Measurements from ENCODE around the gene ATAD3A.
"Not testable (repeated sequence)": the region's sequence is repeated elsewhere in the genome, so short reads cannot be mapped to it uniquely, and the experiment has no call there.

The ATAD3A gene

DNA sequence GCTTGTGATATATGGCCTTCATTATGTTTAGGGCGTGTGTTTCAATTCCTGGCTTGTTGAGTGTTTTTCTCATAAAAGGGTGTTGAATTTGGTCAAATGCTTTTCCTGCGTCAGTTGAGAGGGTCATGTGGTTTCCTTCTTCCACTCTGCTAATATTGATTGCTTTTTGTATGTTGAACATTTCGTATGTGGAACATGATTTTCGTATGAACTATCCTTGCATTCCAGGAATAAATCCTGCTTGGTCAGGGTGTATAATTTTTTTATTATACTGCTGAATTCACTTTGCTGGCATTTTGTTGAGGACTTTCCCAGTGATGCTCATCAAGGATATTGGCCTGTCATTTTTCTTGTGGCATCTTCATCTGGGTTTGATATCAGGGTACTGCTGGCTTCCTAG, 4.7 kb upstream of the ATAD3A start:
- Mint-ChIP-seq H3K27ac (peak overlapping the region; percentile 76), H3K27me3 (no peaks in the 10 kb centered on the region), H3K4me1 (peaks cover 23% of the 10 kb centered on the region), H3K9me3 (no peaks in the 10 kb centered on the region), H3K4me3 (no peak overlapping the region), H3K36me3 (no peaks in the 10 kb centered on the region)
- CTCF ChIA-PET = no interaction called here
- no peak for DNase-seq

- H3K27me3 Mint-ChIP-seq, CTCF ChIA-PET, H3K9me3 Mint-ChIP-seq, H3K4me3 Mint-ChIP-seq, DNase-seq, H3K36me3 Mint-ChIP-seq, H3K27ac Mint-ChIP-seq: not testable (repeated sequence)
- H3K4me1 Mint-ChIP-seq = peaks cover 30% of the 10 kb centered on the region
These were observed 3.0 kb upstream of the ATAD3A start for GRCh38 chr1:1508775-1509464.

DNA sequence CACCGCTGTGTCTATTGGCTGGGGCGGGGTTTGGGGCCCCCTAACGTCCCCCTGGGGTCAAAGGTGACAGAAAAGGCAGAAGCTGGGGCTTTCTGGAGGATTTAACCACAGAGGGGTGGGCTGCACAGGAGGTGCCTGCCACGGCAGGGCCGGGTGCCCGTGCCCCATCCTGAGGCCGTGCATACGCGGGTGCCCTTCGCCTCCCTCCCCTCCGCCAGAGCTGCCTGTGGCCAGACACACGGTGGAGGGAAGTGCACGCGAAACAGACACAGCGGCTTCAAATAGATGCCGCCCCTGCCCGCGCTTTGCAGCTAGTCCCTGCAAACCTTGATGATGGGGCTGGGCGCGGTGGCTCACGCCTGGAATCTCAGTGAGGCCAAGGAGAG, 2.5 kb upstream of the ATAD3A start:
- H3K9me3 Mint-ChIP-seq, CTCF ChIA-PET, H3K27me3 Mint-ChIP-seq, H3K36me3 Mint-ChIP-seq, DNase-seq, H3K27ac Mint-ChIP-seq, H3K4me3 Mint-ChIP-seq: not testable (repeated sequence)
- H3K4me1 Mint-ChIP-seq = peaks cover 30% of the 10 kb centered on the region

DNA sequence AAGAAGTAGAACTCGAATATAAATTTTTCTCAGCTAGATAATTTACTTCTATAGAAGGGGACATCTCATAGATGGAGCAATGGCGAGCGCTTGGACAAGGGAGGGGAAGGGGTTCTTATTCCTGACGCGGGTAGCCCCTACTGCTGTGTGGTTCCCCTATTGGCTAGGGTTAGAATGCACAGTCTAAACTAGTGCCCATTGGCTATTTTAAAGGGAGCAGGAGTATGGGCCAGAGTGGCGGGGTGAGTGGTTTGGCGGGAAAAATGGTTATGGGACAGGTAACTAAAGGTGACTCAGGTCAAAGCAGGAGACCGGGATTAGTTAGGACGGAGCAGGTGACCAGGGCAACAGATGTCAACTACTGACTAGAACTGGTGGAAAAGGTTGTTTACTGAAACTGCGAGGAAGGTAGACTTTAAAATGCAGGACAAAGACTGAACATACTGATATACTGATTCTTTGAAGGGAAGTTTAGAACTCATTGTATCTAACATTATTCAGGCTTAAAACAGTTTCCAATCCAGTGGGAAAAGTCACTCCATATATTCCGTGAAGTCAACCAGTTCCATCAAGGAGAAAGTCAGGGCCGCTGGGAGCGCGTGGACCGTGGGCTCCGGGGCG, 940 bp upstream of the ATAD3A start:
- H3K4me3 Mint-ChIP-seq = peak overlapping the region; percentile 81
- peak; percentile 30 for DNase-seq
- H3K27ac Mint-ChIP-seq = peak overlapping the region; percentile 92
- H3K27me3 Mint-ChIP-seq = no peaks in the 10 kb centered on the region
- H3K4me1 Mint-ChIP-seq = peaks cover 18% of the 10 kb centered on the region
- H3K36me3 Mint-ChIP-seq = no peaks in the 10 kb centered on the region
- CTCF ChIA-PET = interaction anchor here (1.1 kb wide), 1 partner anchor 139 kb away, joined by 3 read pairs; no protein-coding TSS in a partner anchor
- H3K9me3 Mint-ChIP-seq = no peaks in the 10 kb centered on the region

DNA sequence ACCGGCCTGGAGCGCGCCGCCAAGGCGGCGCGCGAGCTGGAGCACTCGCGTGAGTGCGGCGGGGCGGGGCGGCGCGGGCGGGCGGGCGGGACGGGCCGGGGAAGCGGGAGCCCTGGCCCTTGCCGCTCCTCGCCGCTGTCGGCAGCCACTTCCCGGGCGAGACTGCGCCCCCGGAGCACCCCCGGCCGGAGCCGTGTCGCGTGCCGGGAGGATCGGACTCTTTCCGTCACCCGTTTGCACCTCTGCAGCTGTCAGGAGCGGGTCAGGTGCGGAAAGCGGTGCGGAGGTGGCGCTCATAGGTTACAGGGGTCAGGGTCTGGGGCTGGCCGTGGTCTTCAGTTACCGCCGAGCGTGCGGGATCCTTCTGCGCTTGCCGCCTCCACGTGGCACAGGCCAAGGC, 463 bp downstream of the ATAD3A start:
- H3K27me3 Mint-ChIP-seq, CTCF ChIA-PET, H3K9me3 Mint-ChIP-seq, H3K36me3 Mint-ChIP-seq: not testable (repeated sequence)
- Mint-ChIP-seq H3K4me3 (peak overlapping the region; percentile 70), H3K4me1 (peaks cover 12% of the 10 kb centered on the region), H3K27ac (peak overlapping the region; percentile 52)
- DNase-seq = peak; percentile 52

DNA sequence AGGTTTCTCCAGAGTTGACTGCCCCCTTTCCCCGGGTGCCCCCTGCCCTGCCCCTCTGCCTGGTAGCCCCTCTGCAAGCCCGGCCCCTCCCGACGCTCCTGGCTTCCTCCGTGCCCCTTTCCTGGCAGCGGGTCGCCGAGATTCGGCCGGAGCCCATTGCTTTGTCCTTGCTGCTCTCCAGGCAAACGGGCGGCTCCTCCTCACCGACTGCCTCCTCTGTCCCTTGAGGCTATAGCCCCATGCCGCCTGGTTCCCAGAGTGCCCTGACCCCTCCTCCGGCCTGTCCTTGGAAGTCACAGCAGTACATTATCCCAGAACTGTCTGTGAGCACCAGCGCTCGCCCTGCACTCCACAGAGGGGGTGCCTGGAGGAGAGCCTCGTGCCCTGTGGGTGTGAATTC, 1.7 kb downstream of the ATAD3A start:
- H3K27me3 Mint-ChIP-seq, CTCF ChIA-PET, DNase-seq, H3K9me3 Mint-ChIP-seq: not testable (repeated sequence)
- Mint-ChIP-seq H3K4me1 (peaks cover 12% of the 10 kb centered on the region), H3K36me3 (peaks cover 10% of the 10 kb centered on the region), H3K4me3 (peak overlapping the region; percentile 71), H3K27ac (peak overlapping the region; percentile 78)

GRCh38 chr1:1514376-1514775, 2.4 kb downstream of the ATAD3A start:
- DNase-seq, H3K27ac Mint-ChIP-seq, H3K27me3 Mint-ChIP-seq, H3K4me3 Mint-ChIP-seq, H3K9me3 Mint-ChIP-seq, CTCF ChIA-PET: not testable (repeated sequence)
- peaks cover 11% of the 10 kb centered on the region for H3K36me3 Mint-ChIP-seq
- peaks cover 12% of the 10 kb centered on the region for H3K4me1 Mint-ChIP-seq

DNA sequence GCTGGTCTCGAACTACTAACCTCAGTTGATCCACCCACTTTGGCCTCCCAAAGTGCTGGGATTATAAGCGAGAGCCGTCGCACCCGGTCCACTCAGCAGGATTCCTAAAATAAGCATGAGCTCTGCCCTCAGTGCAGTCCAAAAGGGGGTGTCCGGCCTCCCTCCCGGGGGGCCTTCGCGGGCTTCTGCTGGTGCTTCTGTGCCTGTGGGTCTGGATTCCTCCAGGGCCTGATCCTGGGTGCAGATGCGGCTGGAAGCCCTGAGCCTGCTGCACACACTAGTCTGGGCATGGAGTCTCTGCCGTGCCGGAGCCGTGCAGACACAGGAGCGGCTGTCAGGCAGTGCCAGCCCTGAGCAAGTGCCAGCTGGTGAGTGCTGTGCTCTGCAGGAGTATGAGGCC, 5.0 kb downstream of the ATAD3A start:
- H3K4me1 Mint-ChIP-seq, H3K9me3 Mint-ChIP-seq, H3K27me3 Mint-ChIP-seq, H3K4me3 Mint-ChIP-seq, DNase-seq, CTCF ChIA-PET, H3K27ac Mint-ChIP-seq: not testable (repeated sequence)
- peaks cover 11% of the 10 kb centered on the region for H3K36me3 Mint-ChIP-seq

DNA sequence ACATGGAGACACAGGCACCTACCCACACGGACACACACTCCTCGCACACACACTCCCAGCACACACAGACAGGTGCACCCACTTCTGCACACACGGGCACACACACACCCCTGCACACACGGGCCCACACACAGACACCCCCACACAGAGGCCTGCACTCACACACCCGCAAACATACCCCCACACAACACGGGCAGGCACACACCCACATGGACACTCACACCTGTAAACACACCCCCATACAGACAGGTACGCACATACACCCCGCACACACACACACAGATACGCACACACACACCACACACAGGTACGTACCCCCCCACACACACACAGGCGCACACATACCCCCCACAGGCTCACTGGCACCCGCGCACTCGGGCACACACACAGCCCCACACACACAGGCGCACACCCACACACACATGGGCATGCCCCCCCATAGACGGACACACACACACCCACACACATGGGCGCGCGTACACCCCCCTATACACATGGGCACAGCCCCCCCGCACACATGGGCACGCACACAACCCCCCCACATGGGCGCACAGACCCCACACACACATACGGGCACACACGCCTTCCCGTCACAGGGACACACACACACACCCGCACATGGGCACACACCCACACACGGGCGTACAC, 6.1 kb downstream of the ATAD3A start:
- no peak for DNase-seq
- CTCF ChIA-PET = no interaction called here
- Mint-ChIP-seq H3K36me3 (peaks cover 11% of the 10 kb centered on the region), H3K27ac (no peak overlapping the region), H3K4me1 (peaks cover 4% of the 10 kb centered on the region), H3K4me3 (no peak overlapping the region), H3K27me3 (no peaks in the 10 kb centered on the region), H3K9me3 (no peaks in the 10 kb centered on the region)

DNA sequence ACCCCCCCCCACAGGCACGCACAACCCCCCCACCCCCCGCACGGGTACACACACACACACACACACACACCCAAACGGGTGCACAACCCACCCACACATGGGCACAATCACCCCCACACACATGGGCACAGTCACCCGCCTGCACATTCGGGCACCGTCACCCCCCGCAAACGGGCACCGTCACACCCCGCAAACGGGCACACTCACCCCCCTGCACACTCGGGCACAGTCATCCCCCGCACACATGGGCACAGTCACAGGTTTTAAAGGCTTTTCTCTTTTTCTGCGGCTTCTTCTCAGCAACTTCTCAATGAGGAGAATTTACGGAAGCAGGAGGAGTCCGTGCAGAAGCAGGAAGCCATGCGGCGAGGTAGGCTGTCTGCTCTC, 6.7 kb downstream of the ATAD3A start:
- DNase-seq, CTCF ChIA-PET, H3K27ac Mint-ChIP-seq, H3K9me3 Mint-ChIP-seq, H3K4me3 Mint-ChIP-seq, H3K27me3 Mint-ChIP-seq, H3K4me1 Mint-ChIP-seq: not testable (repeated sequence)
- H3K36me3 Mint-ChIP-seq = peaks cover 12% of the 10 kb centered on the region

DNA sequence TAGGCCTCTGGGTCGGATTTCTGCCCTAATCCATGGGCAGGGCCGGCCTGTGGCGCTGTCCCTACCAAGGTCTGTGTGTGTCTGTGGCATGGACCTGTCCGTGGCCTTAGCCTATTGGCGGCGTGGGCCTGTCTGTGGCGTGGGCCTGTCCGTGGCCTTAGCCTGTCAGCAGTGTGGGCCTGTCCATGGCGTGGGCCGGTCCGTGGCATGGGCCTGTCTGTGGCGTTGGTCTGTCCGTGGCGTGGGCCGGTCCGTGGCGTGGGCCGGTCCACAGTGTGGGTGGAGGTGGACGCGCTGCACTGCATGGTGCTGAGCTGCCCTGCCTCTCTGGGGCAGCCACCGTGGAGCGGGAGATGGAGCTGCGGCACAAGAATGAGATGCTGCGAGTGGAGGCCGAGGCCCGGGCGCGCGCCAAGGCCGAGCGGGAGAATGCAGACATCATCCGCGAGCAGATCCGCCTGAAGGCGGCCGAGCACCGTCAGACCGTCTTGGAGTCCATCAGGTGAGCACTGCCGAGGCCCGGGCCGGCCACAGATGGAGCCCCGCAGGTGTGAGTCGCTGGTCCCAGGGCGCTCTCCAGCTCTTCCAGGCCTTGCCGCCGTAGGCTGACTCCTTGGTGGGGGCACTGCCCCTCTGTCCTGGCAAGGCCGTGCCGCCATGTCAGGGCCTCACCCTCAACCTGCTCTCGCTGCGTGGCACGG, 8.0 kb downstream of the ATAD3A start:
- H3K27ac Mint-ChIP-seq, H3K27me3 Mint-ChIP-seq, H3K4me3 Mint-ChIP-seq, H3K4me1 Mint-ChIP-seq, DNase-seq, H3K9me3 Mint-ChIP-seq, CTCF ChIA-PET: not testable (repeated sequence)
- peaks cover 13% of the 10 kb centered on the region for H3K36me3 Mint-ChIP-seq

GRCh38 chr1:1521331-1521730, 9.4 kb downstream of the ATAD3A start:
- CTCF ChIA-PET = no interaction called here
- Mint-ChIP-seq H3K4me3 (no peak overlapping the region), H3K36me3 (peaks cover 13% of the 10 kb centered on the region), H3K4me1 (no peaks in the 10 kb centered on the region), H3K9me3 (no peaks in the 10 kb centered on the region), H3K27ac (no peak overlapping the region), H3K27me3 (no peaks in the 10 kb centered on the region)
- no peak for DNase-seq

GRCh38 chr1:1522536-1522935, 10.6 kb downstream of the ATAD3A start:
- H3K9me3 Mint-ChIP-seq, DNase-seq, CTCF ChIA-PET, H3K27ac Mint-ChIP-seq, H3K4me3 Mint-ChIP-seq, H3K27me3 Mint-ChIP-seq, H3K4me1 Mint-ChIP-seq: not testable (repeated sequence)
- peaks cover 16% of the 10 kb centered on the region for H3K36me3 Mint-ChIP-seq

DNA sequence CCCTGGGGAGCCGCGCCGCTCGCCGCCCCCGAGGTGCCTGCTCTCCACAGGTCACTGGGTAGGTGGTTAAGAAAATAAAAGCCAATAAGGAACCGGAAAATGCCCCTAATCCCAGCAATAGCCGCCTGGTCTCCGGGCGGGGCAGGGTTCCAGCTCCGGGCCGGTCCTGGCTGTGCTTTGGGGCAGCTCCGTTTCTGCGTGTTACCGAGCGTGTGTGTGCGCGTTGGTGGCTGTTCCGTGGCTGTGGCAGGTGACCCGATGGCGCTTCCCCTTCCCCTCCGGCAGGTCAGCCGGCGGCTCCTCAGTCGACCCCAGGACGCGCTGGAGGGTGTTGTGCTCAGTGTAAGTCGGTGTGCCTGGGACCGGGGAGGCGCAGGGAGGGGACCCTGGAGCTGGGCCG, 11.3 kb downstream of the ATAD3A start:
- H3K27me3 Mint-ChIP-seq, H3K9me3 Mint-ChIP-seq, H3K4me1 Mint-ChIP-seq, H3K27ac Mint-ChIP-seq, H3K4me3 Mint-ChIP-seq, DNase-seq, CTCF ChIA-PET: not testable (repeated sequence)
- H3K36me3 Mint-ChIP-seq = peaks cover 14% of the 10 kb centered on the region

GRCh38 chr1:1523651-1524050, 11.7 kb downstream of the ATAD3A start:
- H3K27me3 Mint-ChIP-seq, H3K4me3 Mint-ChIP-seq, DNase-seq, CTCF ChIA-PET, H3K9me3 Mint-ChIP-seq, H3K4me1 Mint-ChIP-seq, H3K27ac Mint-ChIP-seq, H3K36me3 Mint-ChIP-seq: not testable (repeated sequence)
